Measurements from ENCODE around the gene FUCA2.
A peak's percentile ranks its signal among the peaks of the same experiment; 100 is the strongest.

Gene FUCA2

DNA sequence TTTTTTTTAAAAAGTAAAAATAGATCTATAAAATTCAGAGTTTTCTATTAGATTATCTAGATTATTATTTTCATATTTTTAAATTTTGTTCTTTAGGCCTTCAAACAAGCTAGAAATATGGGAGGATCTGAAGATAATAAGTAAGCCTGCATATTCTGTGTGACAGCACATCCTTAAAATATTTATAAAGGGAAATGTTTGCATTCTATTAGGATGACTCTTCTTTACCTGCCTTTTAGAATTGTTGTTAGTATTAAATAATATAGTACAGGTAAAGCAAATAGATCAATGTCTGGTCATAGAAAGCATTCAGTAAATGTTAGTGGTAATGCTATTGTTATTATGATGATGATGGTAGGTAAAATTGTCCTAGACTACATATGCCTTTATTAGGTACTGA is 43.5 kb downstream of the FUCA2 start:
- no peak overlapping the region for H3K4me3 ChIP-seq (ENCODE audit: low read length)
- peak; percentile 27 for DNase-seq (ENCODE audit: low read depth)
- TF ChIP-seq, protein P1, sequence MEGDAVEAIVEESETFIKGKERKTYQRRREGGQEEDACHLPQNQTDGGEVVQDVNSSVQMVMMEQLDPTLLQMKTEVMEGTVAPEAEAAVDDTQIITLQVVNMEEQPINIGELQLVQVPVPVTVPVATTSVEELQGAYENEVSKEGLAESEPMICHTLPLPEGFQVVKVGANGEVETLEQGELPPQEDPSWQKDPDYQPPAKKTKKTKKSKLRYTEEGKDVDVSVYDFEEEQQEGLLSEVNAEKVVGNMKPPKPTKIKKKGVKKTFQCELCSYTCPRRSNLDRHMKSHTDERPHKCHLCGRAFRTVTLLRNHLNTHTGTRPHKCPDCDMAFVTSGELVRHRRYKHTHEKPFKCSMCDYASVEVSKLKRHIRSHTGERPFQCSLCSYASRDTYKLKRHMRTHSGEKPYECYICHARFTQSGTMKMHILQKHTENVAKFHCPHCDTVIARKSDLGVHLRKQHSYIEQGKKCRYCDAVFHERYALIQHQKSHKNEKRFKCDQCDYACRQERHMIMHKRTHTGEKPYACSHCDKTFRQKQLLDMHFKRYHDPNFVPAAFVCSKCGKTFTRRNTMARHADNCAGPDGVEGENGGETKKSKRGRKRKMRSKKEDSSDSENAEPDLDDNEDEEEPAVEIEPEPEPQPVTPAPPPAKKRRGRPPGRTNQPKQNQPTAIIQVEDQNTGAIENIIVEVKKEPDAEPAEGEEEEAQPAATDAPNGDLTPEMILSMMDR (IDR thresholded peaks at IDR 0.05; ENCODE audit: insufficient read depth, low read depth, low read length, missing control alignments) = no peak

- no peak overlapping the region for H3K4me3 ChIP-seq (ENCODE audit: low read length)
- TF ChIP-seq, protein P1 (IDR thresholded peaks at IDR 0.05; ENCODE audit: insufficient read depth, low read depth, low read length, missing control alignments) = no peak
- peak; percentile 3 for DNase-seq (ENCODE audit: low read depth)
Measured at GRCh38 chr6:143465546-143465945, 46.0 kb downstream of the FUCA2 start.

DNA sequence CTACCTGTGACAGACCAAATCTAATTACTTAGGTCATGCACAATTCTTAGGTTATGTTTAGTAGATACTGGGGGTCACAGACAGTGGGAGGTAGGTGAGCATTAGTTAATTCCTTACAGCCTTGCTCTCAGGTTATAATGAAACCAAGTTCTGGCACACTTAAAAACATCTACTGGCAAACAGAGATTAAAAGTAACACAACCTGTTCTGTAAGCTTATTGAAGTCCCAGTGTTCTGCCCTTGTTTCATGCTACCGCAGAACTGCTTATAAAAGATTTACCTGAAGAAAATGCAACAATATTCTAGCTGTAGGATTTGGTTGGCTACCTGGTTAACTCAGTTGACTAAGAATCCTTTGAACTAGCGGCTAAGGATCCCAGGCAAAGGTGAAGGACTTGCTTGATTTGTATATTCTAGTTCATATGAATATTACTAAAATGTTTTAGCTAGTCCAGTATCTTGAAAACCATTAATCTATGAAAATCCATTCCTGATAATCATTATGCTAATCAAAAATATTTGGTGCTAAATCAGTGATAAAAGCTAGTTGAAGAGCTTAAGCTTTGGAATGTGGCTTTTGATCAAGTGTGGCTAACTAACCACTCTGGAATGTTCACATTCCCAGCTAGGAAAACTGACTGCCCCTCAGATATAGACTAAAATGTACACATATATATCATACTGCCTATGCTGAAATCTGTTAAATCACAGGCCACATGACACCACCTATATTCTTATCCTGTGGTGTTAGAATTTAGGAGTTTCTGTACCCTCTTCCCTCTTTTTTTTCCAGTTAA is 53.8 kb downstream of the FUCA2 start:
- H3K4me3 ChIP-seq (ENCODE audit: low read length) = no peak overlapping the region
- peak; percentile 38 for DNase-seq (ENCODE audit: low read depth)
- TF ChIP-seq, protein P1 (IDR thresholded peaks at IDR 0.05; ENCODE audit: insufficient read depth, low read depth, low read length, missing control alignments) = no peak

GRCh38 chr6:143451531-143451930 is 60.0 kb downstream of the FUCA2 start:
- TF ChIP-seq, protein P1 (IDR thresholded peaks at IDR 0.05; ENCODE audit: insufficient read depth, low read depth, low read length, missing control alignments) = no peak
- DNase-seq (ENCODE audit: low read depth) = peak; percentile 60
- peak overlapping the region; percentile 97 for H3K4me3 ChIP-seq (ENCODE audit: low read length)

- TF ChIP-seq, protein P1 (IDR thresholded peaks at IDR 0.05; ENCODE audit: insufficient read depth, low read depth, low read length, missing control alignments) = no peak
- peak; percentile 97 for DNase-seq (ENCODE audit: low read depth)
- H3K4me3 ChIP-seq (ENCODE audit: low read length) = peak within 1 kb of the TSS; percentile 97
Measured at GRCh38 chr6:143450453-143451371, 60.8 kb downstream of the FUCA2 start, which contains the start of the genes ADAT2 and PEX3. Gene ADAT2, minus strand, starts transcription at chr6:143450695. Its CDS starts 37 bp downstream, at chr6:143450658. Gene PEX3, plus strand, starts transcription at chr6:143450805. Its CDS starts 238 bp downstream, at chr6:143451043.

DNA sequence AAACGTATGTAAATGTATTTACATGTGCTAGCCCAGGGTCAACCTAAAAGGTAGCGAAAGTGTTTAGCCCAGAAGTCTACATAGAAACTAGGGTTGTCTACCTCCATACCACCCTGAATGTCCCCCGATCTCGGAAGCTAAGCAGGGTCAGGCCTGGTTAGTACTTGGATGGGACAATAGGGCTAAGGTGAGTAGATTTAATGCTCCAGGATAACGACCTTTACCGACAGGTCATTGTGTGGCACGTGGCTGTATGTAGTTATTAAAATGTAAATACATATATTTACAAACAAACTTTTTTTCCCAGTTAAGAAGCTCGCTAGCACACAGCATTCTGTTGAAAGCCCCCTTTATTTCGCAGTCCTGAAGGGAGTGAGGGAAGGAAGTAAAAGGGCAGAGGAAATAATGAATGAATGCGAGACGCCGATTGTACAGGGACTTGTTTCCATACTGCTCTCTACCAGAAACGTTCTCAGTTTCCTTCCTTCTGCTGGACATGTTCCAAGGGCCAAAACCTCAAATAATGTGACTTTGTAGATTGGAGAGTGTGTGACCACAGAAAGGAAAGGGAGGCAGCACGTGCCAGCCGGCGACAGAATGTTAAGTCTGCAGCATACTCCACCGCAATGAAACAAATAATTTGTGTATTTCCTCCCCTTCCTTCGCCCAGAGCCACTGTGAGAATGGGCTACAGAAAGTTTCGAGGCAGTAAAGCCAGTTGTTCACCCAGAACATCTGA is 61.6 kb downstream of the FUCA2 start:
- TF ChIP-seq, protein P1 (IDR thresholded peaks at IDR 0.05; ENCODE audit: insufficient read depth, low read depth, low read length, missing control alignments) = no peak
- peak; percentile 8 for DNase-seq (ENCODE audit: low read depth)
- peak overlapping the region; percentile 97 for H3K4me3 ChIP-seq (ENCODE audit: low read length)

All from epithelial cell of esophagus (primary cell).